Hepatocyte (in vitro differentiated cells): ENCODE data around the gene ALOX15. TPM values are rescaled to one million over a fixed set of nuclear protein-coding genes. Genes with fewer than 3 reads are reported as not detected.

Source experiments
- DNase-seq: peaks from one replicate; pipeline ENCODE4 v3.0.0-alpha.2; 2016; ENCODE audit warnings: low spot score
- H2AFZ ChIP-seq: fragments of 200-600 bp; sonication (generic); 2 replicates; pipeline ENCODE4 v1.6.0; 2016; ENCODE audit warnings: antibody characterized with exemption, mild to moderate bottlenecking
- H3K27ac ChIP-seq: fragments of 200-600 bp; sonication (generic); 2 replicates; pipeline ENCODE4 v1.5.1; 2016; ENCODE audit warnings: mild to moderate bottlenecking
- H3K27me3 ChIP-seq: fragments of 200-600 bp; sonication (generic); 2 replicates; pipeline ENCODE4 v1.6.1; 2016
- H3K36me3 ChIP-seq: fragments of 200-600 bp; sonication (generic); replicated peaks from 2 replicates; pipeline ENCODE4 v1.5.1; 2016; ENCODE audit warnings: low read depth; ENCODE audit not compliant: insufficient read depth
- H3K4me1 ChIP-seq: fragments of 200-600 bp; sonication (generic); 2 replicates; pipeline ENCODE4 v1.5.1; 2016; ENCODE audit warnings: mild to moderate bottlenecking, moderate library complexity; ENCODE audit not compliant: insufficient read depth
- H3K4me2 ChIP-seq: fragments of 200-600 bp; sonication (generic); 2 replicates; pipeline ENCODE4 v1.6.0; 2016
- H3K4me3 ChIP-seq: fragments of 200-600 bp; sonication (generic); 2 replicates; pipeline ENCODE4 v1.5.1; 2016; ENCODE audit warnings: mild to moderate bottlenecking
- H3K79me2 ChIP-seq: fragments of 200-600 bp; sonication (generic); 2 replicates; pipeline ENCODE4 v1.6.0; 2017; ENCODE audit warnings: mild to moderate bottlenecking
- H3K9me2 ChIP-seq: fragments of 200-600 bp; sonication (generic); replicated peaks from 2 replicates; pipeline ENCODE4 v1.6.0; 2017; ENCODE audit warnings: mild to moderate bottlenecking; ENCODE audit not compliant: insufficient read depth
- H3K9me3 ChIP-seq: fragments of 200-600 bp; sonication (generic); 2 replicates; pipeline ENCODE4 v1.5.1; 2016; ENCODE audit warnings: low read depth, mild to moderate bottlenecking
- H4K20me1 ChIP-seq: fragments of 200-600 bp; sonication (generic); 2 replicates; pipeline ENCODE4 v1.6.0; 2016; ENCODE audit warnings: mild to moderate bottlenecking; ENCODE audit not compliant: insufficient read depth, poor library complexity, severe bottlenecking
- CTCF ChIP-seq: fragments of 200-600 bp; sonication (generic); IDR thresholded peaks from 2 replicates; pipeline ENCODE4 v1.5.1; 2016; ENCODE audit warnings: antibody characterized with exemption, mild to moderate bottlenecking; ENCODE audit not compliant: poor library complexity
- EZH2 ChIP-seq: fragments of 200-600 bp; sonication (generic); IDR thresholded peaks from 2 replicates; pipeline ENCODE4 v1.6.1; 2016; ENCODE audit warnings: antibody characterized with exemption, mild to moderate bottlenecking, borderline replicate concordance
- EZH2phosphoT487 ChIP-seq: fragments of 200-600 bp; sonication (generic); IDR thresholded peaks from one replicate; pipeline ENCODE4 v1.6.1; 2018; ENCODE audit warnings: antibody characterized with exemption, mild to moderate bottlenecking, low read depth, moderate library complexity; ENCODE audit not compliant: unreplicated experiment, severe bottlenecking
- WGBS: methylation state at CpG from one replicate; pipeline ENCODE4 v1.1.6; 2016; ENCODE audit warnings: low lambda C conversion rate; ENCODE audit errors: missing lambda C conversion rate; 5-methylcytosine and 5-hydroxymethylcytosine counted together
- polyA plus RNA-seq: library from polyadenylated mRNA; unstranded; fragments of >200 nt; fragmentation: Nextera tagmentation; extraction: Ambion mirVana; gene quantifications from 2 replicates; pipeline ENCODE4 v1.2.1, GENCODE V29; 2016
- total RNA-seq: library from RNA; depleted of rRNA; stranded (reverse); fragments of >200 nt; gene quantifications from 2 replicates; pipeline ENCODE4 v1.2.3, GENCODE V29; 2014

Gene ALOX15
- total and polyA plus RNA-seq, 2 experiments from 2014 or later, result 2.1 to 5.5 TPM

GRCh38 chr17:4632581-4632920 lies 8.9 kb downstream of the ALOX15 start:
- H3K4me3 ChIP-seq, result no peak overlapping the region
- H3K4me2 ChIP-seq, result no peak overlapping the region
- H3K27ac ChIP-seq, result no peak overlapping the region
- no peaks in the 10 kb centered on the region for H3K79me2 ChIP-seq
- H3K9me3 ChIP-seq, result no peaks in the 10 kb centered on the region
- no peak for TF ChIP-seq CTCF
- no peak for TF ChIP-seq EZH2
- TF ChIP-seq EZH2phosphoT487, result no peak
- no peaks in the 10 kb centered on the region for H4K20me1 ChIP-seq
- no peaks in the 10 kb centered on the region for H3K9me2 ChIP-seq
- no peaks in the 10 kb centered on the region for H3K4me1 ChIP-seq
- DNase-seq, result no peak
- peaks cover 21% of the 10 kb centered on the region for H3K27me3 ChIP-seq
- no peak overlapping the region for H2AFZ ChIP-seq
- no peaks in the 10 kb centered on the region for H3K36me3 ChIP-seq
- WGBS, result 51% methylated on average over 7 of the region's 7 CpGs

- Histone ChIP-seq H3K79me2 (no peaks in the 10 kb centered on the region), H3K36me3 (no peaks in the 10 kb centered on the region), H4K20me1 (no peaks in the 10 kb centered on the region), H2AFZ (no peak overlapping the region), H3K4me1 (no peaks in the 10 kb centered on the region), H3K9me3 (no peaks in the 10 kb centered on the region), H3K4me3 (no peak overlapping the region), H3K4me2 (no peak overlapping the region), H3K27me3 (peaks cover 16% of the 10 kb centered on the region), H3K27ac (no peak overlapping the region), H3K9me2 (no peaks in the 10 kb centered on the region)
- no peak for TF ChIP-seq CTCF
- TF ChIP-seq EZH2phosphoT487, result no peak
- WGBS, result 82% methylated on average over 21 of the region's 21 CpGs
- no peak for DNase-seq
These were observed 9.5 kb downstream of the ALOX15 start for GRCh38 chr17:4631836-4632580.

GRCh38 chr17:4631431-4631830 lies 10.0 kb downstream of the ALOX15 start:
- no peaks in the 10 kb centered on the region for H3K9me3 ChIP-seq
- H3K27ac ChIP-seq, result no peak overlapping the region
- no peak overlapping the region for H3K4me2 ChIP-seq
- no peaks in the 10 kb centered on the region for H3K36me3 ChIP-seq
- no peaks in the 10 kb centered on the region for H3K4me1 ChIP-seq
- no peak overlapping the region for H3K4me3 ChIP-seq
- H4K20me1 ChIP-seq, result no peaks in the 10 kb centered on the region
- H3K79me2 ChIP-seq, result no peaks in the 10 kb centered on the region
- H3K9me2 ChIP-seq, result no peaks in the 10 kb centered on the region
- 91% methylated on average over 8 of the region's 8 CpGs for WGBS
- no peak for DNase-seq
- TF ChIP-seq EZH2phosphoT487, result no peak
- TF ChIP-seq EZH2, result no peak
- TF ChIP-seq CTCF, result no peak
- no peak overlapping the region for H2AFZ ChIP-seq
- H3K27me3 ChIP-seq, result peaks cover 10% of the 10 kb centered on the region
